ENCODE data around the gene SFXN3. TPM values are rescaled to one million over a fixed set of nuclear protein-coding genes. Genes with fewer than 3 reads are reported as not detected.
A peak's percentile ranks its signal among the peaks of the same experiment; 100 is the strongest.

The SFXN3 gene
- total and polyA plus RNA-seq, 8 donors: 20.8 to 79.0 (median 24.1) TPM

- peak; percentile 79 to 91 (median 89) for DNase-seq
- intact Hi-C loops (cut with DNase I): no loop called here
- Histone ChIP-seq H3K27ac (peak overlapping the region; percentile 26 to 62), H3K27me3 (peaks cover 0 to 18% of the 10 kb centered on the region in 2 donors), H3K36me3 (no peaks in the 10 kb centered on the region), H3K4me3 (no peak overlapping the region), H3K4me1 (peaks cover 4 to 30% of the 10 kb centered on the region in 2 donors), H3K9me3 (no peaks in the 10 kb centered on the region)
- peak; percentile 92 for ATAC-seq
- TF ChIP-seq, protein P1, sequence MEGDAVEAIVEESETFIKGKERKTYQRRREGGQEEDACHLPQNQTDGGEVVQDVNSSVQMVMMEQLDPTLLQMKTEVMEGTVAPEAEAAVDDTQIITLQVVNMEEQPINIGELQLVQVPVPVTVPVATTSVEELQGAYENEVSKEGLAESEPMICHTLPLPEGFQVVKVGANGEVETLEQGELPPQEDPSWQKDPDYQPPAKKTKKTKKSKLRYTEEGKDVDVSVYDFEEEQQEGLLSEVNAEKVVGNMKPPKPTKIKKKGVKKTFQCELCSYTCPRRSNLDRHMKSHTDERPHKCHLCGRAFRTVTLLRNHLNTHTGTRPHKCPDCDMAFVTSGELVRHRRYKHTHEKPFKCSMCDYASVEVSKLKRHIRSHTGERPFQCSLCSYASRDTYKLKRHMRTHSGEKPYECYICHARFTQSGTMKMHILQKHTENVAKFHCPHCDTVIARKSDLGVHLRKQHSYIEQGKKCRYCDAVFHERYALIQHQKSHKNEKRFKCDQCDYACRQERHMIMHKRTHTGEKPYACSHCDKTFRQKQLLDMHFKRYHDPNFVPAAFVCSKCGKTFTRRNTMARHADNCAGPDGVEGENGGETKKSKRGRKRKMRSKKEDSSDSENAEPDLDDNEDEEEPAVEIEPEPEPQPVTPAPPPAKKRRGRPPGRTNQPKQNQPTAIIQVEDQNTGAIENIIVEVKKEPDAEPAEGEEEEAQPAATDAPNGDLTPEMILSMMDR (IDR thresholded peaks at IDR 0.05): peak; percentile 89 to 91
Observed at GRCh38 chr10:101012525-101013364, 18.3 kb upstream of the SFXN3 start.

DNA sequence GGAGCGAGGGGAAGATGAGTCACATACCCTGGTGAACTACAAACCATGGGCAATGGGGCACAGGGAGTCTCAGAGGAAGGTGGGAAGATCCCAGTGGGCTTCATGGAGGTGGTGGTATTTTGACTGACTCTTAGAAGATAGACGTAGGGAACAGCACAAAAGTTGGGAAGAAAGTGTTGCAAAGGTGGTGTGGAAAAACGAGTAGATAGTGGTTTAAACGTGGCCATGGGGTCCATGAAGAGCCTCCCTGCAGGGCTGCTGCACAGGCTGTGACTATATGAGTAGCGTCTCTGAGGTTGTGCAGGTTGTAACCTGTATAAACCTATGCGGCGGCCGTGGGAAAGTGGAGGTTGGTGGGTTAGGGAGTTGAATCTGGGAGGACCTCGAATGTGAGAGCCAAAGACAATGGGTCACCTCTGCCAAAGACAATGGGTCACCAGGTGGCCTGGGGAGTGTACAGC lies 17.6 kb upstream of the SFXN3 start:
- no peaks in the 10 kb centered on the region for H3K9me3 ChIP-seq
- intact Hi-C loops (cut with DNase I): no loop called here
- H3K27me3 ChIP-seq: peaks cover 0 to 24% of the 10 kb centered on the region in 2 donors
- H3K4me3 ChIP-seq: no peak overlapping the region
- DNase-seq (no peak), ATAC-seq (no peak)
- TF ChIP-seq, protein P1 (IDR thresholded peaks at IDR 0.05): no peak
- peaks cover 4 to 30% of the 10 kb centered on the region in 2 donors for H3K4me1 ChIP-seq
- no peak overlapping the region for H3K27ac ChIP-seq
- H3K36me3 ChIP-seq: no peaks in the 10 kb centered on the region

DNA sequence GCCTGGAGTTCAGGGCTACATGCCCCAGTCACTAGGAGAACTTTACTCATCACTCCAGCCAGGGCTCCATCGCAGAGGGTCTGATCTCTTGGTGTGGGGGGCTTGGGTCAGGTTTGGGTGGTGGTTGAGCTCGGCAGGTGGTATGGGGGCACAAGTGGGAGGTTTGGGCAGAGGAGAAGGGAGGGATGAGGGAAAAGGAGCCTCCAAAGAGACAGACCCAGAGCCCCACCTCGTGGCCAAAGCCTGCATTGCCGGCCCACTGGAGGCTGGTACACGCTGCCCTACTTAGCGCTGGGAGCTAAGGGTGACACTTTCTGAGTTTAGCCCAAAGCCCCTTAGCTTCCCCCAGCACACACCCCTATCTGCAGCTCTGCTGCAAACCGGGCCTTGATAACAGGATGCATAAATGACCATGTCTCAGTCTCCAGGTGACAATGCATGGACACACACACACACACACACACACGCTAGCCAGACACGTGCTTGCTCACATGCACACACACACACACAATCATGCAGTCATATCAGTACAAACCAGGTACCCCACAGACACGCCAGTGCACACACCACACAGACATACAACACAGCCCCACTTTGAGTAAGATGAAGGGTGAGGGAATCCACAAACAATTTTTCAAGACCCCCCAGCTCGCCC lies 16.7 kb upstream of the SFXN3 start:
- no peak overlapping the region for H3K27ac ChIP-seq
- TF ChIP-seq, protein P1 (IDR thresholded peaks at IDR 0.05): peak; percentile 76 to 91
- H3K9me3 ChIP-seq: no peaks in the 10 kb centered on the region
- peak; percentile 80 for ATAC-seq
- H3K36me3 ChIP-seq: no peaks in the 10 kb centered on the region
- no peak overlapping the region for H3K4me3 ChIP-seq
- H3K27me3 ChIP-seq: peaks cover 0 to 33% of the 10 kb centered on the region in 2 donors
- peaks cover 4 to 39% of the 10 kb centered on the region in 2 donors for H3K4me1 ChIP-seq
- DNase-seq: peak; percentile 50 to 95 (median 76)
- intact Hi-C loops (cut with DNase I): no loop called here

- Histone ChIP-seq H3K4me3 (no peak overlapping the region), H3K36me3 (no peaks in the 10 kb centered on the region), H3K27me3 (peaks cover 0 to 33% of the 10 kb centered on the region in 2 donors), H3K9me3 (no peaks in the 10 kb centered on the region), H3K4me1 (peaks cover 4 to 39% of the 10 kb centered on the region in 2 donors), H3K27ac (no peak overlapping the region)
- ATAC-seq (no peak), DNase-seq (peak in 1 of 4 donors; percentile 12)
- TF ChIP-seq, protein P1 (IDR thresholded peaks at IDR 0.05): no peak
- intact Hi-C loops (cut with DNase I): no loop called here
Observed at GRCh38 chr10:101014966-101015581, 16.0 kb upstream of the SFXN3 start.

Data from left lung (tissue), 10 donors.